ENCODE data around the gene OR5V1.
"Not testable (repeated sequence)": the region's sequence is repeated elsewhere in the genome, so short reads cannot be mapped to it uniquely, and the experiment has no call there.

Gene OR5V1

DNA sequence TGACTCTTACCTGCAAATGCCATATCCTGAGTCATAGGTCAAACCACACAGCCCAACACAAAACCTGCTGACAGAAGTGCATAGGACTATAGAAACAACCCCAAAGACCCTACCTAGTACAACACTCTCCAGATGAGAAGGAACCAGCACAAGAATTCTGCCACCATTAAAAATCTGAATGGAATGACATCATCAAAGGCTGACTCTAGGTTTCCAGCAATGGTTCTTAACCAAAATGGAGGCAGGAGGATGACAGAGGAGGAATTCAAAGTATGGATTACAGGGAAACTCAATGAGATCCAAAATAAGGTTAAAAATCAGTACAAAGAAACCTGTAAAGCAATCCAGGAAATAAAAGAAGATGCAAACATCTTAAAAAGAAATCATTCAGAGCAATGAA is 36.0 kb downstream of the OR5V1 start:
- no peak overlapping the region for H3K4me3 ChIP-seq (ENCODE audit: low read depth, low read length)
- no peak for DNase-seq (ENCODE audit: low read depth, low spot score)
- ChIA-PET CTCF (no interaction called here), POLR2A (no interaction called here)
- TF ChIP-seq, protein P1, sequence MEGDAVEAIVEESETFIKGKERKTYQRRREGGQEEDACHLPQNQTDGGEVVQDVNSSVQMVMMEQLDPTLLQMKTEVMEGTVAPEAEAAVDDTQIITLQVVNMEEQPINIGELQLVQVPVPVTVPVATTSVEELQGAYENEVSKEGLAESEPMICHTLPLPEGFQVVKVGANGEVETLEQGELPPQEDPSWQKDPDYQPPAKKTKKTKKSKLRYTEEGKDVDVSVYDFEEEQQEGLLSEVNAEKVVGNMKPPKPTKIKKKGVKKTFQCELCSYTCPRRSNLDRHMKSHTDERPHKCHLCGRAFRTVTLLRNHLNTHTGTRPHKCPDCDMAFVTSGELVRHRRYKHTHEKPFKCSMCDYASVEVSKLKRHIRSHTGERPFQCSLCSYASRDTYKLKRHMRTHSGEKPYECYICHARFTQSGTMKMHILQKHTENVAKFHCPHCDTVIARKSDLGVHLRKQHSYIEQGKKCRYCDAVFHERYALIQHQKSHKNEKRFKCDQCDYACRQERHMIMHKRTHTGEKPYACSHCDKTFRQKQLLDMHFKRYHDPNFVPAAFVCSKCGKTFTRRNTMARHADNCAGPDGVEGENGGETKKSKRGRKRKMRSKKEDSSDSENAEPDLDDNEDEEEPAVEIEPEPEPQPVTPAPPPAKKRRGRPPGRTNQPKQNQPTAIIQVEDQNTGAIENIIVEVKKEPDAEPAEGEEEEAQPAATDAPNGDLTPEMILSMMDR (IDR thresholded peaks at IDR 0.05; ENCODE audit: insufficient read depth, low read length, missing control alignments): no peak

- DNase-seq (ENCODE audit: low read depth, low spot score): no peak
- TF ChIP-seq, protein P1 (IDR thresholded peaks at IDR 0.05; ENCODE audit: insufficient read depth, low read length, missing control alignments): no peak
- POLR2A ChIA-PET: no interaction called here
- CTCF ChIA-PET: no interaction called here
- no peak overlapping the region for H3K4me3 ChIP-seq (ENCODE audit: low read depth, low read length)
Measured at GRCh38 chr6:29325777-29326176, 42.9 kb downstream of the OR5V1 start.

GRCh38 chr6:29323332-29323731 is 45.3 kb downstream of the OR5V1 start:
- POLR2A ChIA-PET, CTCF ChIA-PET: not testable (repeated sequence)

GRCh38 chr6:29319931-29320330 is 48.7 kb downstream of the OR5V1 start:
- H3K4me3 ChIP-seq (ENCODE audit: low read depth, low read length): no peak overlapping the region
- POLR2A ChIA-PET: no interaction called here
- CTCF ChIA-PET: no interaction called here
- TF ChIP-seq, protein P1 (IDR thresholded peaks at IDR 0.05; ENCODE audit: insufficient read depth, low read length, missing control alignments): no peak
- no peak for DNase-seq (ENCODE audit: low read depth, low spot score)

More at GRCh38 chr6:29323332-29323731, 45.3 kb downstream of the OR5V1 start:
- H3K4me3 ChIP-seq (ENCODE audit: low read depth, low read length); DNase-seq (ENCODE audit: low read depth, low spot score): not testable (repeated sequence)
